Rectal smooth muscle tissue (tissue), 1 donor: ENCODE measurements around the gene NSMCE4A.
"Not testable (repeated sequence)": the region's sequence is repeated elsewhere in the genome, so short reads cannot be mapped to it uniquely, and the experiment has no call there.

ENCODE experiments used
- H3K27ac ChIP-seq: one replicate; pipeline ENCODE4 v1.7.0; 2013; ENCODE audit warnings: low read depth, low read length, inconsistent platforms
- H3K27me3 ChIP-seq: one replicate; pipeline ENCODE4 v1.7.0; 2013; ENCODE audit warnings: low read length; ENCODE audit not compliant: control insufficient read depth, insufficient read depth
- H3K36me3 ChIP-seq: one replicate; pipeline ENCODE4 v1.7.0; 2013; ENCODE audit warnings: low read length; ENCODE audit not compliant: control insufficient read depth, insufficient read depth
- H3K4me1 ChIP-seq: one replicate; pipeline ENCODE4 v1.7.0; 2013; ENCODE audit warnings: low read length; ENCODE audit not compliant: control insufficient read depth, insufficient read depth
- H3K4me3 ChIP-seq: one replicate; pipeline ENCODE4 v1.7.0; 2013; ENCODE audit warnings: low read length
- H3K9ac ChIP-seq: one replicate; pipeline ENCODE4 v1.7.0; 2013; ENCODE audit warnings: low read length

The NSMCE4A gene

GRCh38 chr10:121926671-121927317 is 48.2 kb downstream of the NSMCE4A start:
- H3K27me3 ChIP-seq: no peaks in the 10 kb centered on the region
- H3K4me1 ChIP-seq: peaks cover 2% of the 10 kb centered on the region
- H3K4me3 ChIP-seq: peak overlapping the region; percentile 93
- H3K27ac ChIP-seq: peak overlapping the region; percentile 97
- peak overlapping the region; percentile 88 for H3K9ac ChIP-seq
- peaks cover 5% of the 10 kb centered on the region for H3K36me3 ChIP-seq

- H3K36me3 ChIP-seq: peaks cover 5% of the 10 kb centered on the region
- peaks cover 9% of the 10 kb centered on the region for H3K4me1 ChIP-seq
- H3K9ac ChIP-seq: no peak overlapping the region
- no peak overlapping the region for H3K27ac ChIP-seq
- H3K4me3 ChIP-seq: no peak overlapping the region
- no peaks in the 10 kb centered on the region for H3K27me3 ChIP-seq
Measured at GRCh38 chr10:121926157-121926556, 48.9 kb downstream of the NSMCE4A start.

GRCh38 chr10:121921238-121921931 is 53.6 kb downstream of the NSMCE4A start:
- Histone ChIP-seq H3K9ac (no peak overlapping the region), H3K27me3 (no peaks in the 10 kb centered on the region), H3K36me3 (peaks cover 7% of the 10 kb centered on the region), H3K4me1 (peaks cover 8% of the 10 kb centered on the region), H3K27ac (peak overlapping the region; percentile 75), H3K4me3 (no peak overlapping the region)

- Histone ChIP-seq H3K9ac (no peak overlapping the region), H3K4me3 (no peak overlapping the region), H3K4me1 (peaks cover 8% of the 10 kb centered on the region), H3K27ac (no peak overlapping the region), H3K27me3 (no peaks in the 10 kb centered on the region), H3K36me3 (peaks cover 7% of the 10 kb centered on the region)
Measured at GRCh38 chr10:121919666-121920065, 55.4 kb downstream of the NSMCE4A start.

GRCh38 chr10:121918800-121919199 is 56.2 kb downstream of the NSMCE4A start:
- not testable (repeated sequence) for H3K27ac ChIP-seq, H3K36me3 ChIP-seq, H3K4me3 ChIP-seq, H3K4me1 ChIP-seq, H3K9ac ChIP-seq, H3K27me3 ChIP-seq

GRCh38 chr10:121914661-121915060 is 60.4 kb downstream of the NSMCE4A start:
- peaks cover 5% of the 10 kb centered on the region for H3K36me3 ChIP-seq
- no peak overlapping the region for H3K4me3 ChIP-seq
- H3K27ac ChIP-seq: no peak overlapping the region
- H3K4me1 ChIP-seq: peaks cover 7% of the 10 kb centered on the region
- no peak overlapping the region for H3K9ac ChIP-seq
- H3K27me3 ChIP-seq: no peaks in the 10 kb centered on the region

- Histone ChIP-seq H3K4me1 (peaks cover 7% of the 10 kb centered on the region), H3K27me3 (no peaks in the 10 kb centered on the region), H3K9ac (no peak overlapping the region), H3K27ac (no peak overlapping the region), H3K4me3 (no peak overlapping the region), H3K36me3 (peaks cover 3% of the 10 kb centered on the region)
Measured at GRCh38 chr10:121911421-121911697, 63.7 kb downstream of the NSMCE4A start.

GRCh38 chr10:121910673-121911420 is 64.2 kb downstream of the NSMCE4A start:
- no peak overlapping the region for H3K4me3 ChIP-seq
- peaks cover 3% of the 10 kb centered on the region for H3K36me3 ChIP-seq
- peaks cover 7% of the 10 kb centered on the region for H3K4me1 ChIP-seq
- no peak overlapping the region for H3K9ac ChIP-seq
- H3K27me3 ChIP-seq: no peaks in the 10 kb centered on the region
- no peak overlapping the region for H3K27ac ChIP-seq
